ENCODE data around the gene COPB1. TPM values are rescaled to one million over a fixed set of nuclear protein-coding genes. Genes with fewer than 3 reads are reported as not detected.

The COPB1 gene
- total RNA-seq, 1 donor from 2014 or later: 108 TPM

DNA sequence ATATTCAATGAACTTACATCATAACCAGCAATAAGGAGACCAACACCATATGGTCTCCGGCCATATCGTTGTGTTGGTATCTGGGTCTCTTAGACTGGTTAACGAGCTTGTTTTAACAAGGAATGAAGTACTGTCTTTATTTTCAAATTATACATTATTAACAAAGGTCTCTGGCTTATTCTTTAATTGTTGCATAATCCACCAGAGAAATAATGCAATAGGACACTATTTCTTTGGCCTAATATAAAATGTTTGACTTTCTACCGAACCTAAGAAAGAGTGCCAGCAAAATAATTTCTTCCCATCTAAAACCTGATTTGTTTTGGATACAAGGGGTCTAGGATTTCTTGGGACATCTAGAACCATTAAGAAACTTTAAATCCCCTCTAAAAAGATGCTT is 14.2 kb upstream of the COPB1 start:
- Mint-ChIP-seq H3K9me3 (no peaks in the 10 kb centered on the region), H3K4me1 (ENCODE audit: unreplicated experiment) (peaks cover 7% of the 10 kb centered on the region), H3K27me3 (no peaks in the 10 kb centered on the region), H3K4me3 (no peak overlapping the region), H3K27ac (no peak overlapping the region), H3K36me3 (peaks cover 44% of the 10 kb centered on the region)
- DNase-seq (ENCODE audit: extremely low spot score, unreplicated experiment): no peak
- TF ChIP-seq, protein P1, sequence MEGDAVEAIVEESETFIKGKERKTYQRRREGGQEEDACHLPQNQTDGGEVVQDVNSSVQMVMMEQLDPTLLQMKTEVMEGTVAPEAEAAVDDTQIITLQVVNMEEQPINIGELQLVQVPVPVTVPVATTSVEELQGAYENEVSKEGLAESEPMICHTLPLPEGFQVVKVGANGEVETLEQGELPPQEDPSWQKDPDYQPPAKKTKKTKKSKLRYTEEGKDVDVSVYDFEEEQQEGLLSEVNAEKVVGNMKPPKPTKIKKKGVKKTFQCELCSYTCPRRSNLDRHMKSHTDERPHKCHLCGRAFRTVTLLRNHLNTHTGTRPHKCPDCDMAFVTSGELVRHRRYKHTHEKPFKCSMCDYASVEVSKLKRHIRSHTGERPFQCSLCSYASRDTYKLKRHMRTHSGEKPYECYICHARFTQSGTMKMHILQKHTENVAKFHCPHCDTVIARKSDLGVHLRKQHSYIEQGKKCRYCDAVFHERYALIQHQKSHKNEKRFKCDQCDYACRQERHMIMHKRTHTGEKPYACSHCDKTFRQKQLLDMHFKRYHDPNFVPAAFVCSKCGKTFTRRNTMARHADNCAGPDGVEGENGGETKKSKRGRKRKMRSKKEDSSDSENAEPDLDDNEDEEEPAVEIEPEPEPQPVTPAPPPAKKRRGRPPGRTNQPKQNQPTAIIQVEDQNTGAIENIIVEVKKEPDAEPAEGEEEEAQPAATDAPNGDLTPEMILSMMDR (conservative IDR thresholded peaks at IDR 0.05): no peak

DNA sequence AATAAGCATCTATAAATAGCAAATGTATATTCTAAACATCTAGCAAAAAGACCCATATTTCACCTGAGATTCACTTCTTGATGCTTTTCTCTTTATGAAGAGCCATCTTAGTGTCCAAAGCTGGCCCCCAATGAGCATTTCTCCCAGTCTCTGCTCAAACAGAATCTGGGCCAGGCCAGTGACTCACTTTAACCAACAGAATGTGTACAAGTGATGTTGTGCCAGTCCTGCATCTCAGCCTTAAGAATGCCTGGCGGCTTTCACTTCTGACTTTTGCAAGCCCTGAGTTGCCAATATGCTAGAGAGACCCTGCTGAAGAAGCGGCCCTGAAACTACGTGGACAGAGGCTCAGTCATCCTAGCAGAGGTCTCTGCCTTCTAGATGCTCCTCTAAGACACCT is 6.9 kb upstream of the COPB1 start:
- DNase-seq (ENCODE audit: extremely low spot score, unreplicated experiment): no peak
- Mint-ChIP-seq H3K27ac (no peak overlapping the region), H3K9me3 (no peaks in the 10 kb centered on the region), H3K4me3 (no peak overlapping the region), H3K36me3 (peaks cover 49% of the 10 kb centered on the region), H3K4me1 (ENCODE audit: unreplicated experiment) (no peaks in the 10 kb centered on the region), H3K27me3 (no peaks in the 10 kb centered on the region)
- TF ChIP-seq, protein P1 (conservative IDR thresholded peaks at IDR 0.05): no peak

DNA sequence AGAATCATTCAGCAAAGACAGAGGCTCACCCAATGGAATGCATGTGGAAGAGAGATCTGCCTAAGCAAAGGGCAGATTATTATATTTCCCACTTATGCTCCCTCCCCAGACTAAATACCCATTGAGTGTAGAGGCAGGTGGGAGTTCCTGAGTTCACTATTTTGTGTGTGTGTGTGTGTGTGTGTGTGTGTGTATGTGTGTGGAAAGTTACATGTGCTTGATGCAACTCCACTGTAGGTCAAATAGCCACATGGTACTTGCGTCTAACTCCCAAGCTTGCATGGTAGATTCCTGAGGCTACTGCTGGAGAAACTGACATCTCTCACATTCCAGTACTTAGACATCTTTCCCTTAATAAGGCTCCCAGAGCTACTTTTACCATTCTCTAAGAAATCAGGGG is 3.4 kb upstream of the COPB1 start:
- Mint-ChIP-seq H3K4me1 (ENCODE audit: unreplicated experiment) (peaks cover 10% of the 10 kb centered on the region), H3K4me3 (no peak overlapping the region), H3K27ac (no peak overlapping the region), H3K36me3 (peaks cover 29% of the 10 kb centered on the region), H3K27me3 (no peaks in the 10 kb centered on the region), H3K9me3 (no peaks in the 10 kb centered on the region)
- DNase-seq (ENCODE audit: extremely low spot score, unreplicated experiment): no peak
- TF ChIP-seq, protein P1 (conservative IDR thresholded peaks at IDR 0.05): no peak

DNA sequence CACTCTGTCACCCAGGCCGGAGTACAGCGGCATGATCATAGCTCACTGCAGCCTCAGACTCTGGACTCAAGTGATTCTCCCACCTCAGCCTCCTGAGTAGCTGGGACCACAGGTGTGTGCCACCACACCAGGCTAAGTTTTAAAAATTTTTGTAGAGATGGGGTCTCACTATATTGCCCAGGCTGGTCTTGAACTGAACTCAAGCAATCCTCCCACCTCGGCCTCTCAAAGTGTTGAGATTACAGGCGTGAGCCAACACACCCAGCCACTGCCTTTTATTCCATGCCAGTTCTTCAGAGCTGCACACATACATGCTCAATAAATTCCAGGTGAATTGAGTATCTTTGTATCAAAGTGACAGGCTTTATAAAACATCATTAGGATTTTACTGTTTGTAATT is 2.4 kb upstream of the COPB1 start:
- Mint-ChIP-seq H3K27me3 (no peaks in the 10 kb centered on the region), H3K4me3 (no peak overlapping the region), H3K4me1 (ENCODE audit: unreplicated experiment) (peaks cover 13% of the 10 kb centered on the region), H3K36me3 (peaks cover 34% of the 10 kb centered on the region), H3K27ac (no peak overlapping the region), H3K9me3 (no peaks in the 10 kb centered on the region)
- DNase-seq (ENCODE audit: extremely low spot score, unreplicated experiment): no peak
- TF ChIP-seq, protein P1 (conservative IDR thresholded peaks at IDR 0.05): no peak

DNA sequence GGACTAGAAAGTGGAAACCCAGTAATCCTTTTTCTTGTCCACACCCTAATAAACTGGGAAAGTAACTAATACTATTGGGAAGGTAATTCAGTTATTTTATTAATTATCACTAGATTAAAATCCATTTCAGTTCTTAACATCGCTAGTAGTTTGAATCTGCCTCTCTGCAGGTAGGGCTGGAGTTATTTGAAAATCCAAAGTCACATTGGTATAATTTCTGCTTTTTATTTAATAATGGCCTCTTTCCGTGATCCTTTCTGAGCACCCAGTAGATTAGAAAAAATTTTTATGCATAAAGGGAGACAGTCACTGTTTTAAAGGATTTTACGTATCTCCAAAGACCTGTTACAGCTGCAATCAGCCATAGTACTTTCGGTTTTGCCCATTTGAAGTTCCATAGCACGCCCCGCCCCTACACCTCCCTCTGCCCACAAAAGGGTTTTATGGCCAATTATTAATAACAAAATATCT is 605 bp upstream of the COPB1 start:
- H3K9me3 Mint-ChIP-seq: no peaks in the 10 kb centered on the region
- peaks cover 27% of the 10 kb centered on the region for H3K36me3 Mint-ChIP-seq
- H3K4me1 Mint-ChIP-seq (ENCODE audit: unreplicated experiment): peaks cover 19% of the 10 kb centered on the region
- TF ChIP-seq, protein P1 (conservative IDR thresholded peaks at IDR 0.05): no peak
- no peak for DNase-seq (ENCODE audit: extremely low spot score, unreplicated experiment)
- peak overlapping the region; percentile 99 for H3K4me3 Mint-ChIP-seq
- no peaks in the 10 kb centered on the region for H3K27me3 Mint-ChIP-seq
- H3K27ac Mint-ChIP-seq: peak overlapping the region; percentile 92

DNA sequence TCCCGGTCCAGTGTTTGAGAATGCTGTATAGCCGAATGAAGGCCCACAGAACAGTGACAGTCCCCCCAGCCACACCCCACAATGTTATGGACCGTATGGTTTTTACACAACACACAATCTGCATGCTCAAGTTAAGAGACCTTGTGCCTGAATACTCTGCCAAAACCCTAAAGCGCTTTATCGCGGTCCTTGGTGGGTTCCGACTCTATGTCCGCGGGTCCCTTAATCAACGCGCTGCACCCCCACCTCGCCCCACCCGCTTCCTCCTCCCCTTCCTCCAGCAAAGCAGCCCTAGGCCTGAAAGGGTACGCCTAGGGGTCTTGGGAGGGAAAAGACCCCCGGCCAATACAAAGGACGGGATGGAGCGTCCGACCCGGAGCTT is 442 bp downstream of the COPB1 start:
- no peak for DNase-seq (ENCODE audit: extremely low spot score, unreplicated experiment)
- Mint-ChIP-seq H3K4me3 (peak overlapping the region; percentile 99), H3K27ac (peak overlapping the region; percentile 92), H3K9me3 (no peaks in the 10 kb centered on the region), H3K27me3 (no peaks in the 10 kb centered on the region), H3K4me1 (ENCODE audit: unreplicated experiment) (peaks cover 19% of the 10 kb centered on the region), H3K36me3 (peaks cover 23% of the 10 kb centered on the region)
- TF ChIP-seq, protein P1 (conservative IDR thresholded peaks at IDR 0.05): no peak

Data from type B pancreatic cell (in vitro differentiated cells).